Mucosa of rectum (tissue), 2 donors: ENCODE data around the gene INMT.

Source experiments
- H3K27ac ChIP-seq, 2 donors: one replicate each; pipeline ENCODE4 v1.7.0; 2013; ENCODE audit warnings: inconsistent platforms in 2 of 2, low read depth in 2 of 2, low read length in 2 of 2
- H3K27me3 ChIP-seq, 2 donors: one replicate each; pipeline ENCODE4 v1.7.0; 2013; ENCODE audit warnings: low read length in 2 of 2; ENCODE audit not compliant: control insufficient read depth in 2 of 2, insufficient read depth in 2 of 2
- H3K36me3 ChIP-seq, 2 donors: one replicate each; pipeline ENCODE4 v1.7.0; 2013; ENCODE audit warnings: low read length in 2 of 2; ENCODE audit not compliant: control insufficient read depth in 2 of 2, insufficient read depth in 2 of 2
- H3K4me1 ChIP-seq, 2 donors: one replicate each; pipeline ENCODE4 v1.7.0; 2013; ENCODE audit warnings: low read length in 2 of 2, mild to moderate bottlenecking in 1 of 2; ENCODE audit not compliant: control insufficient read depth in 2 of 2, insufficient read depth in 2 of 2
- H3K4me3 ChIP-seq, 2 donors: one replicate each; pipeline ENCODE4 v1.7.0; 2013; ENCODE audit warnings: low read length in 2 of 2
- H3K9ac ChIP-seq, 2 donors: one replicate each; pipeline ENCODE4 v1.7.0; 2013; ENCODE audit warnings: low read length in 2 of 2, low read depth in 1 of 2, mild to moderate bottlenecking in 1 of 2
- H3K9me3 ChIP-seq, 2 donors: one replicate each; pipeline ENCODE4 v1.7.0; 2013; ENCODE audit warnings: low read length in 2 of 2; ENCODE audit not compliant: control insufficient read depth in 2 of 2
- donor health status: healthy.
- donor health status: Normal muscosa, but diverticular disease.

INMT gene

DNA sequence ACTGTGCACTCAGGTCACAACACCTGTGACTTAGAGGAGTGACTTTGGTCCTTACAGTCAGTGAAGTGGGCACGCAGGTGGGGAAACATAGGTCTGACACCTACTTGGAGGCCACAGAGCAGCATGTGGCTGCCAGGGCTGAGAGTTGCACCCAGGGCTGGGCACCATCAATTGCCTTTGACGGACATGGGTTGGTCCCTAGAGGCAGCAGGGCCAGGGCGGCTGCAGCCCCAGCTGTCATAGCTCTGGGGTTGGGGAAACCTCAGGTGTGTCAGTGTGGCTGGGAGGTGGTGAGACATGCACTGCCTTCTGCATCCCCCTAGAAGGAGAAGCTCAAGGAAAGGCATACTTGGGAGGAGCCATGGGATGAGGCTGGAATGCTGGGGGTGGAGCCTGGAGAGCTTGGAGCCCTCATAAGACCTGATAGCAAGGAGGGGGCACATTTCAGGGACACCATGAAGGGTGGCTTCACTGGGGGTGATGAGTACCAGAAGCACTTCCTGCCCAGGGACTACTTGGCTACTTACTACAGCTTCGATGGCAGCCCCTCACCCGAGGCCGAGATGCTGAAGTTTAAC lies at the start of gene INMT:
Gene INMT (plus strand): TSS at position 440 of the 578 bp plus-strand sequence. CDS start 16 bp downstream, at position 456.
- peaks cover 14 to 29% of the 10 kb centered on the region in 2 donors for H3K4me1 ChIP-seq
- H3K9ac ChIP-seq, result peak within 1 kb of the TSS in 1 of 2 donors; percentile 34
- H3K4me3 ChIP-seq, result peak within 1 kb of the TSS; percentile 48 to 49
- H3K9me3 ChIP-seq, result no peaks in the 10 kb centered on the region
- no peaks in the 10 kb centered on the region for H3K27me3 ChIP-seq
- no peaks in the 10 kb centered on the region for H3K36me3 ChIP-seq
- peak within 1 kb of the TSS; percentile 78 to 82 for H3K27ac ChIP-seq

DNA sequence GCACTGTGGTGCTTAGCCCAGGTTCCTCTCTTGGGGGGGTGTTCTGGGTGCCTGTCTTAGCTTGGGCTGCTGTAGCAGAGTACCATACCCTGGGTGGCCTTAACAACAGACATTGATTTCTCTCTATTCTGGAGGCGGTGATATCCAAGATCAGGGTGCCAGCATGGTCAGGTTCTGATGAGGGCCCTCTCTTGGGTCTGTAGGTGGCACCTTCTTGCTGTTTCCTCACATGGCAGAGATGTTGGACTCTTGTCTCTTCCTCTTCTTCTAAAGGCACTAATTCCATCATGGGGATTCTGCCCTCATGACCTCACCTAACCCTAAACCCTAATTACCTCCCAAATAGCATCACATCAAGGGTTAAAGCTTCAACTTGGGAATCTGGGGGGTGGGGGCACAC lies 49.7 kb upstream of the INMT start:
- Histone ChIP-seq H3K27me3 (no peaks in the 10 kb centered on the region), H3K36me3 (no peaks in the 10 kb centered on the region), H3K27ac (no peak overlapping the region), H3K9me3 (no peaks in the 10 kb centered on the region), H3K9ac (no peak overlapping the region), H3K4me3 (no peak overlapping the region), H3K4me1 (peaks cover 10 to 20% of the 10 kb centered on the region in 2 donors)

DNA sequence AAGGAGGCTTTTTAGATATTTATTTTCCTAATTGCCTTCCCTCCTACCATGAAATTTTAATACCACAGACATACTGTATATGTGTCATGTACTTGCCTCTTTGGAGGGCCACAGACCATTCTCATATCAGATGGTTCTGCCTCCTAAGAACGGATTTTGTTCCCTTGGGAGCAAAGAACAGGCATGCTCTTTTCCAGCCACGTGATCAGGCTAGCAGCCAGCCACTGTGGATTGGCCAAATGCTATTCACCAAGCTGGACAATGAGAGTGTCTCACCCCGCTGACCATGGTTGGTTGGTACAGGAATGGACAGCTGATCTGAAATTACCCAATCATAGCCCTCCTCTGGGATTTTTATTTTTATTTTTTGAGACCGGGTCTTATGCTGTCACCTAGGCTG lies 48.2 kb upstream of the INMT start:
- no peak overlapping the region for H3K27ac ChIP-seq
- H3K27me3 ChIP-seq, result no peaks in the 10 kb centered on the region
- H3K36me3 ChIP-seq, result no peaks in the 10 kb centered on the region
- H3K9me3 ChIP-seq, result no peaks in the 10 kb centered on the region
- peaks cover 0 to 4% of the 10 kb centered on the region in 2 donors for H3K4me1 ChIP-seq
- H3K9ac ChIP-seq, result no peak overlapping the region
- no peak overlapping the region for H3K4me3 ChIP-seq

DNA sequence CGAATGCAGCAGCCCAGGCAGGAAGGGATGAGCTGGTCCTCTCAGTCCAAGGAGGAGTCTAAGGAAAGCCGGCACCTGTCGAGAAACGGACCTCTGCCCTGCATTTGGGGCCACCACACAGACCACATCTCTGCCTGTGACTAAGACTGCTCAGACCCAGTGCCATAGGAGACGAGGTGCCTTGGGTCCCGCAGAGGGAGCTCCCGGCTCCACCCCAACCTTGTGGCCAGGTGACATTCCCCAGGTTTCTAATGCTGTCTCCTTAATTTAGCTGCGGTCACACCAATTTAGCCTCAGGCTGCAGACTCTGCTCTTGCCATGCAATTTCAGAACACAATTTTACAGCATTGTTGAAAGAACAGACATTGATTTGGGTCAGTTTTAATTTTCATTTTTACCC lies 46.9 kb upstream of the INMT start:
- no peaks in the 10 kb centered on the region for H3K27me3 ChIP-seq
- no peak overlapping the region for H3K27ac ChIP-seq
- no peak overlapping the region for H3K4me3 ChIP-seq
- no peak overlapping the region for H3K9ac ChIP-seq
- H3K36me3 ChIP-seq, result no peaks in the 10 kb centered on the region
- no peaks in the 10 kb centered on the region for H3K9me3 ChIP-seq
- peaks cover 0 to 3% of the 10 kb centered on the region in 2 donors for H3K4me1 ChIP-seq

DNA sequence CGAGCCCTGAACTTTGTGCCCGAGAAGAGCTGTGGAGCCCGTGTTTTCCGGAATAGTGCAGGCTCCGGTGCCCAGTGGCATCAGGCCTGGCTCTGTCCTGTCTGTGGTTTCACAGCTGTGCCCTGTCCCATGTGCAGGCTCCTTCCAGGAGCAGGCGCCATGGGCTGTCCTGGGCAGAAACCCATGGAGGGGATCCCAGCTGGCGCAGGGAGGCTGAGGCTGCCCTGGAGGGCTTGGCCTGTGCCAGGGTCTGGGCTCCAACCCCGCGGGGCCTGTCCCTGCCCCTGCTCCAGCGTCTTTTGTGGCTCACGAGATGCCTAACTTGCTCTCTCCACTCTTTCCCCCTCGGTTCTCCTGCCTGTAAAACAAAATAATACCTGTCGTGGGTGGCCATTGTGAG lies 46.3 kb upstream of the INMT start:
- Histone ChIP-seq H3K36me3 (no peaks in the 10 kb centered on the region), H3K9ac (no peak overlapping the region), H3K27me3 (no peaks in the 10 kb centered on the region), H3K9me3 (no peaks in the 10 kb centered on the region), H3K4me3 (no peak overlapping the region), H3K27ac (no peak overlapping the region), H3K4me1 (peaks cover 0 to 3% of the 10 kb centered on the region in 2 donors)

DNA sequence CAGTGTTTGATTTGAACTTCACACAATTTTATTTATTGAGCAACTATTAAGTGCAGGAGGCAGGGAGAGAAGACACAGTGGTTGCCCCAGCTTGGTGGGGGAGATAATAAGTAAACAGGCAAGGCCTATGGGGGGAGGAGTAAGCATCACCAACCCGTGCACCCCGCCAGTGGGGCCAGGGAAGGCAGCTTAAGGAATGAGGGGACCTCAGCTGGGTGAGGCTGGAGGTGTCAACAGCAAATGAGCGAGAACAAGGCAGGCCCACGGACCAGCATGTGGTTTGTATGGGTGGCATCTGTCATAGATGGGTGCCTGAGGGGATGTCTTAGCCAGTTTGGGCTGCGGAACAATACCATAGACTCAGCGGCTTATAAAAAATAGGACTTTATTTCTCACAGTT lies 45.6 kb upstream of the INMT start:
- Histone ChIP-seq H3K9me3 (no peaks in the 10 kb centered on the region), H3K27me3 (no peaks in the 10 kb centered on the region), H3K36me3 (no peaks in the 10 kb centered on the region), H3K4me1 (peaks cover 0 to 3% of the 10 kb centered on the region in 2 donors), H3K27ac (no peak overlapping the region), H3K4me3 (no peak overlapping the region), H3K9ac (no peak overlapping the region)

DNA sequence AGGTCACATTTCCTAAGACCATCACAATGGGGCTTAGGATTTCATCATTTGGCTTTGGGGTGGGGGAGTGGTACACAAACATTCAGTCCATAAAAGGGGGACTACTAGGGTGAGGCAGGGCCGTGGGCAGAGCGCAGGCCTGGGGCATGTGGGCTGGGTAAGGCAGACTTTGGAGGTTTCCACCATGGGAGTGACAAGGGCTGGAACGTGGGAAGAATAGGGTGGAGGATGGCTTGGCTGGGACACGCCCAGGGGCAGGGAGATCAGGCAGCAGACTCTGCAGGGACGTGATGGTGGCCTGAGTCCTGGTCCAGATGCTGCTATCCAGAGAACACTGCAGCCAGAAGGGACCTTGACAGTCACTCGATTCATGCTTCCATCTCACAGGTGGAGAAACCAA lies 45.0 kb upstream of the INMT start:
- Histone ChIP-seq H3K27me3 (no peaks in the 10 kb centered on the region), H3K27ac (no peak overlapping the region), H3K9me3 (no peaks in the 10 kb centered on the region), H3K4me1 (peaks cover 0 to 3% of the 10 kb centered on the region in 2 donors), H3K9ac (no peak overlapping the region), H3K36me3 (no peaks in the 10 kb centered on the region), H3K4me3 (no peak overlapping the region)

DNA sequence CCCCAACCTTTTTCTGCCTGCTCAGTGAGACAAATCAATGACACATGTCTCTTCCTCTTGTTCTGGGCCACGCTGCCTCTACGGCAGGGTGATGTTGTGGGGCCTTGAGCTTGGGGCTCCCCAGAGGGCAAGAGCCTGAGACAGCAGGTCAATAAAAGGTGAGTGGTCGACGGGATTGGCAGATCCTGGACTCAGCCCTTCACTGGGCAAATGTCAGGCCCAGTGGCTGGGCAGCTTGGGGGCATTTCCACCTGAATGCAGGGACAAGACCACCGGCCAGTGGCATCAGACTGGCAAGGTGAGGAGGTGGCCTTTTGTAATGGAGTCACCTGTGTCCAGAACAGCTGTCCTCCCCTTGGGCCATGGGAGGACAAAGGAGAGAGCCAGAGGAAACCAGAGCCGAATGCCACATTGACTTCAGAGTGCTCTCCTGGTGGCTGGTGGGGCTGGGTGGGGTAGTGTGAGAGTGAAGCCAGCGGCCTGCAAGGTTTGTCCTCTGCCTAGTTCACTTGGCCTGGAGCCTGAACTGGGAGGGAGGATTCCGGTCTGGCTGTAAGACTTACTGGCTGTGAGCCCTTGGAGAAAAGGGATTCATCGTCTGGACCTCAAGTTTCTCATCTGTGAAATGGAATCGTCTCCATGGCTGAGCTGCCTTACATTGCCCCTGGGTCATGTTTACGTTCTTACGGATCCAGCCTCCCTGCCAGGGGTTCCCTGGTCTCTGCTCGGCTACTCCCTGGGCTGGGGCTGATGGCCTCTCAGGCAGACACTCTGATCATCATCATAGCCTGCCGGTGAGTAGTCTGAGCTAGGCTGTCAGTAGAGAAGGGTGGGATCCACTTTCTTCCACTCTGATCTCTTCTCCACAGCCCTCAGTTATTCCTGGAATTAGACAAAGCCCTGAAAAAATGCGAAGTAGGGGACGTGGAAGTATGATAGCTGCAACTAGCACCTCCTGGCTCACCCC lies 44.3 kb upstream of the INMT start:
- peaks cover 0 to 3% of the 10 kb centered on the region in 2 donors for H3K4me1 ChIP-seq
- H3K27ac ChIP-seq, result no peak overlapping the region
- no peaks in the 10 kb centered on the region for H3K9me3 ChIP-seq
- no peaks in the 10 kb centered on the region for H3K27me3 ChIP-seq
- no peak overlapping the region for H3K9ac ChIP-seq
- no peaks in the 10 kb centered on the region for H3K36me3 ChIP-seq
- H3K4me3 ChIP-seq, result no peak overlapping the region

DNA sequence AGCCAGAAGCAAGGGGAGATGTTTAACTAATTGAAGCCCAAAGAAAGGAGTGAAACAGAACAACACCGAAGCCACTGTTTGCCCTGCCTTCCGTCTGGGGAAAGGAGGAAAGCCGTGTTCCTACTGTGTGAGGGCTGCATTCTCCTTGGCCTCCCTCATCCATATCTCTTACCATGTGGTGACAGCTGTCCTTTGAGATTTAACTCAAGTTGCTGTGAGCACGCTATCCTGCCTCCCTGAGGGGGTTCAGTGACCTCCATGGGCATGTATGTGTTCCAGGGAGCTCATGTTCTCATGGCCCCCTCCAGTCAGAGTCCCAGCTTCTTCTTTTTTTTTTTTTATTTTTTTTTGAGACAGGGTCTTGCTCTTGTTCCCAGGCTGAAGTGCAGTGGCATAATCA lies 43.5 kb upstream of the INMT start:
- Histone ChIP-seq H3K9ac (no peak overlapping the region), H3K36me3 (no peaks in the 10 kb centered on the region), H3K27me3 (no peaks in the 10 kb centered on the region), H3K9me3 (no peaks in the 10 kb centered on the region), H3K4me3 (no peak overlapping the region), H3K27ac (no peak overlapping the region), H3K4me1 (peaks cover 0 to 3% of the 10 kb centered on the region in 2 donors)

DNA sequence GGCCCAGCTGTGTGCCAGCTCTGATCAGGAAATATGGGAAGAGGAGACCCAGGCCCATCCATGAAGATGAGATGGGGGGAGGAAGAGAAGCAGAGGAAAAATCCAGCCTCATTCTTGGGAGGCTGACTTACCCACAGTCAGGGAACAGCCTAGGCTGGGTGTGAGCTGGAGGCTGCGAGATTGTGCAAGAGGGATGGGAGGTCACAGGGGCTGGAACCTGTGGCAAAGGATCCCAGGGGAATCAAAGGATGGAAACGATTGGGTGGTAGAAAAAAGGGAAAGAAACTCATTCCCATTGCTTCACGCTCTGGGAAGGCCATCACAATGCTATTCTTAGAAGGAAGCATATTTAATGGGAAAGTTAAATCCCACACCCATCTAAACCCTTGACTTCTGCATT lies 43.0 kb upstream of the INMT start:
- Histone ChIP-seq H3K4me3 (no peak overlapping the region), H3K27me3 (no peaks in the 10 kb centered on the region), H3K4me1 (peaks cover 0 to 3% of the 10 kb centered on the region in 2 donors), H3K9me3 (no peaks in the 10 kb centered on the region), H3K36me3 (no peaks in the 10 kb centered on the region), H3K27ac (no peak overlapping the region), H3K9ac (no peak overlapping the region)
